NCI-H345 treated with DMSO at 0.1 percent for 48 hours (cell line): ENCODE measurements around the gene ADAMTS16.

Experiments used
- DNase-seq: peaks from one replicate; lab custom pipeline; 2025; ENCODE audit not compliant: unreplicated experiment; lab: John Stamatoyannopoulos, UW

Gene ADAMTS16

GRCh38 chr5:5339257-5339656 lies 199.1 kb downstream of the ADAMTS16 start:
- DNase-seq, result no peak

DNA sequence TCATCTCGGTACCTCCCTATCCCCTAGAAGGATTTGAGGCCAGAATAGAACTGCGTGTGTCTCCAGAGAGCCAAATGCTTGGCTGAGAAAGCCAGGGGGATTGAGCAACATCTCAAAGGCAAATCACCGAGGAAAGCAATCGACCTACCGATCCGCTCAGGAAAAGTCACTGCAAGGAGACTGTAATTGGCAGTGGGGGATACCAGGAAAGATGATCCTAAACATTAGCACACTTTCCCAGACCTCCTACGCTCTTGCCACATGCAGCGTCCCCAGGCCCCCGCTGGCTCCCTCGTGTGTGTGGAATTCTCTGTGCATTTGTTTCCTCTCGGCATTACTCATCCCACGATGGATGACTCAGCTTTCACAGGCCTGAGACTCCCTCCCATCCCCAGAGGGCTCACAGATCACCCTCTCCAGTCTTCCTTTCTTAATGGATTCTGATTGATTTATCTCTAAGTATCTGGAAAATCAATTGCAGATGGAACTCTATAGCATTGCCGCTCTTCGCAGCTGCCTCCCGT lies 200.1 kb downstream of the ADAMTS16 start:
- no peak for DNase-seq

DNA sequence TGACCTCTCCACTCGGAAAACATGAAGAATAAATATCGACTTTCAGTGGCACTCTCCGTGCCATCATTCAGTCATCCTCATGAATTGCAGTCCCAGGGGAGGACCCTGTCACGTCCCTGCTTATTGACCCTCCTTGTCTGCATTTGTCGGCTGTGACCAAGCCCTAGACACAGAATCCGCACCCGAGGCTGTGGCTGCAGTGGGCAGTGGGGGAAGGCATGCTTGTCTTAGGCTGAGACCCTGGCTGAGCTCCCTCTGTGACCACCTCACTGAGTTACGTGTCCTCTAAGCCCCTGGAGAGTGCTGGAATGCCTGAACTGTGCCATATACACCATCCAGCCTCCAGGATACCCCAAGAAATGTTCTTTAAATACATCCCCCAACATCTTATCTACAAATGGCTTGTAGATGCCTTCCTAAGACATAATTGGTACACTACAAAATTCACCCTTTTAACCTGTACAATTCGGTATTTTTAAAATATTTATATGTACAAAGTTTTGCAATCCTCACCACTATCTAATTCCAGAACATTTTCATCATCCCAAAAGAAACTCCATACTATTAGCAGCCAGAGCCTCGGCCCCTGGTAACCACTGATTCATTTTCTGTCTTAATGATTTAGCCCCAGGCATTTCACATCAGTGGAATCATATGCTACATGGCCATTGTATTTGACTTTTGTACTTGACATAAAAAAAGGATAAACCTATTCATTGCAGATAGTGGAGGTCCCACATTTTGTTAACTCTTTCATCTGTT lies 201.6 kb downstream of the ADAMTS16 start:
- DNase-seq, result no peak

DNA sequence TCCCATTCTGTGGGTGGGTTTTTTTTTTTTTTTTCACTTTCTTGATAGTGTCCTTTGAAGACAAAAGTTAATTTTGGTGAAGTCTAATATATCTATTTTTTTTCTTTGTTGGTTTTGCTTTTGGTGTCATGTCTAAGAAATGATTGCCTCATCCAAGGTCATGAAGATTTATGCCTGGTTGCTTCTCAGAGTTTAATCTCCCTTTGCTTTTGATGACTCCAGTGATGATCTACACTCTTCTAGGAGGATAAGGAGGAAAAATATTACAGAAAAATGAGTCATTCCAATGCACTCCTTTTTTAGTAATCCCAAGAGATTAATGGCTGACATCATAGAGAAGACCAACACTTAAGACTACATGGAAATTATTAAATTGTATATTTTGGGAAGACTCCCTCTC lies 202.7 kb downstream of the ADAMTS16 start:
- no peak for DNase-seq

DNA sequence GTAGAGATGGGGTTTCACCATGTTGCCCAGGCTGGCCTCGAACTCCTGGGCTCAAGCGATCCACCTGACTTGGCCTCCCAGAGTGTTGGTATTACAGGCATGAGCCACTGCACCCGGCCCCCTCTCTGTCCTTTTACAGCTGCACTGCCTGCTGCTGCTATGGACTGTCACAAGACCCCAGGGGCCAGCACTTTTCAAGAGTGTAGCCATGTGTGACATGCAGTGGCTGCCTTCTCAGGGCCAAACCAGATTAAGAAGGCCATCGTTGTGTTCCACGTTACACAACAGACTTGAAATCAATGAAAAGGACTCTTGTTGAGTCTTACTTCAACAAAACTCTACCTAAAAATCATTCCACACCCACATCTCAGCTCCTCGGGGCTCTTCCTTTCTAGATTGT lies 203.4 kb downstream of the ADAMTS16 start:
- no peak for DNase-seq

DNA sequence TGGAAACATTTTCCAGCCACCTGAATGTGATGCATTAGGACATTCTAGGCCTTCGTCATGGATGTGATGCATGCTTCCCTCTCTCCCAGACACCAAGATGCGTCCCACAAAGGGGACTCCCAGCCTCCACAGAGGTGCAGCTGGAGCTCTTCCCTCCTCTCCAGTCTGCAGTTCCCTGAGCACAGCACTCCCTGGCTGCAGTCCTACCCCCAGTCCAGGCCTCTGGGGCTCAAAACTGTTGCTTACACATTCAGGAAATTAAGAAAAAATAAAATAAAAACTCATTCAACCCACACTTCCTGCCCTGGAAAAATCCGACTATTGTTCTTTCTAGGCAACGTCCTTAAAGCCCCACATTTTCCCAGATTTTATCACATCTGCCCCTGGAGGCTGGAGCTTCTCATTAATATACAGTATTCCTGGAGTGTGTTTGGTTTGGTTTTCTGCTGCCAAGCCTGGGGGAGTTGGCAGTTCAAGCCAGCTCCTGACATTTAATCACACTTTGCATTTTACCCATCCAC lies 204.0 kb downstream of the ADAMTS16 start:
- no peak for DNase-seq

GRCh38 chr5:5344606-5345005 lies 204.5 kb downstream of the ADAMTS16 start:
- no peak for DNase-seq

DNA sequence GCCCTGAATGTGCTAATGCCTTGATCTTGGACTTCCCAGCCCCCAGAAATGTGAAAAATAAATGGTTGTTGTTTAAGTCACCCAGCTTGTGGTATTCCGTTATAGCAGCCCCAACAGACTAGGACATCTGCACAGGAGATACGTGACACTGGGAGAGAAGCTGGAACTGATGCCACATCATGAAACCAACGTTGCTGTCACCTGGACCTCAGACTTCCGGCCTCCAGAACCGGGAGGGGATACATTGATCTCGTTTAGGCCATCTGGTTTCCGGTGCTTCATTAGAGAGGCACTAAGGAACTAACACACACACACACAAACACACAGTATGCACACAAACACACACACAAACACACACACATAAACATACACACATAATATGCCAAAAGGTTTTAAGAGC lies 207.3 kb downstream of the ADAMTS16 start:
- DNase-seq, result no peak

DNA sequence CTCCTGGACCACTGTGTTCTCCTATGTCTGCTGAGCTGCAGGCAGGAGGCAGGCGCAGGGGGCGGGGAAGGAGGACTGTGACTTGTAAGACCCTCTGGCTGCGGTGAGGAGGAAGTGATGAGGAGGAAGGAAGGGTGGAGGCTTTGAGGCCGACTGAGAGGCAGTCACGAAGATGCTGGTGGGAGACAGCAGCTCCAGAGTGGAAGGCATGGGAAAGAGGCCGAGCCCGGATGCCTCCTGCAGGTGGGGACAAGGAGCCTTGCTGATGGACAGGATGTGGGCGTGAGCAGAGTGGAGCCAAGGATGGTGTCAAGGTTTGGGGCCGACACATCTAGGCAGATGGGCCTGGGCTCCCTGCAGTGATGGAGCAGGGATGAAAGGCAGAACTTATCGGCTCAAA lies 208.0 kb downstream of the ADAMTS16 start:
- DNase-seq, result no peak

- DNase-seq, result no peak
These were observed 208.4 kb downstream of the ADAMTS16 start for GRCh38 chr5:5348576-5348975.

- no peak for DNase-seq
These were observed 210.0 kb downstream of the ADAMTS16 start for GRCh38 chr5:5350101-5350500.

DNA sequence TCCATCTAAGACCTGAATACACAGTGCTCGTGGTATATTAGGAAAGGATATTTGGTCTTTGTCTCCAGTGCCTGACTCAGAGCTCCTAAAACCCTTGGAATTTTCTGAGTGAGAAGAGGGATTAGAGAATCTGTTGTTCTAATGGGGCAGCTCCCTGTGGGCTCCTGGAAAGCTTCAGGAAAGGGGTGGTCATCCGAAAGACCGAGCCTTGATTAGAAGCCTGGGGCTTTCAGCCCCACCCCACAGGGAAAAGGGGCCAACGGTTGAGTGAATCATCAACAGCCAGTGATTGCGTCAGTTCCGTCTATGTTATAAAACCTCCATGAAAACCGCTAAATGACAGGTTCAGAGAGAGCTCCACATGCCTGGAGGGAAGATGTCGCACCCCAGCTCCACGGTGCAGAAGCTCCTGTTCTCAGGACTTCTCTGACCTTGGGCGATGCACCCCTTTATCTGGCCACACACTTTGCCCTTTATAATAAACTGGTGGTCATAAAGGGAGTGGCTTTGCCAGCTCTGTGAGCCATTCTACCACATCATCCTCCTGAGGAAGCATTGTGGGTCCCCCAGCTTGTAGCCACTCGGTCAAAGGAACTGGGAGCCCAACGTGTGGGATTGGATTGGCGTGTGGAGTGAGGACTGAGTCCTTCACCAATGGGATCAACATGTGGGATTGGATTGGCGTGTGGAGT lies 211.3 kb downstream of the ADAMTS16 start:
- DNase-seq, result no peak

DNA sequence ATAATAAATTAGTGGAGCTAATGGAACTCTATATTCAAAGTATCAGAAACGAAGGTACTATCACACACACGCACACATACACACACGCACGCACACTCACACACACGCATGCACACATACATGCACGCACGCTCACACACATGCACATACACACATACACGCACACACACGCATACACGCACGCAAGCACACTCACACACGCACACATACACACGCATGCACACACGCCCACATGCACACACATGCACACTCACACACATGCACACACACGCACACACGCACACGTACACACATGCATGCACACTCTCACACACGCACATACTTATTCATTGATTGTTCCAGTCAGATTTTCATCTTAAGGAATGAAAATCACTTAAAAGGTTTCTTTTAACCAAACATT lies 212.5 kb downstream of the ADAMTS16 start:
- no peak for DNase-seq

DNA sequence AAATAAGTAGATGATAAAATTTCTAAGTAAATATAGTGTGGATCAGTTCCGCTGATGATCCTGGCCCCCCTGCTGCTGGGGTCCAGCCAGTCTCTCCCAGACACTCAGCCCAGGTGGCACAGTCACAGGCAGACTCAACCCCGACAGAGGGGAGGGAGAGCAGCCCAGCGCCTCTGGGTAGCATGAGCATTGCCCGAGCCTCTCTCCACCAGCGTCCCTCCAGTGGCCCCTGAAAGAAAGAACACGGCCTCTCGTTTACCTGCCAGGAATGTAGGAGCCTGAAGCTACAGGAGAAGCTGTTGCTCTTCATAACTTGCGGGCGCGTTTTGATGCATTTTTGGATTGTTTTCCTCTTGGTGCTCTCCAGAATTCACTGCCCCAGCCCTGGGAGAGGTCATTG lies 213.6 kb downstream of the ADAMTS16 start:
- no peak for DNase-seq

DNA sequence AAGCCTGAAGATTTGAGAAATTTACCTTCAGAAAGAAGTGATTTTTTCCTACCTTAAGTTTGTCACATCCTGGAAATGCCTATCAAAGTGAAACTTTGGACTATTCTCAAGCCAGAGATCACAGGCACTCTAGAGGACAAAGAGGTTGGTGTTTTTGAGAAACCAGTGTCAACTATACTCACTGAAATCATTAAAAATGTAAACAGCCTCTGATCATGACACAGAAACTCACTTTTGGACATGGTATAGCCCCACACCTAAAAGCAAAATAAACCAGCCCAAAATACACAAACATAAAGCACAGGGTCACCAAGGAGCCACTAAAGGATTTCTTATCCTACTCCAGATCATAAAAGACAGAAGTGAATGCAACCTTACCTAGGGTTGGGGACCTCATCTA lies 216.6 kb downstream of the ADAMTS16 start:
- no peak for DNase-seq

- no peak for DNase-seq
These were observed 219.5 kb downstream of the ADAMTS16 start for GRCh38 chr5:5359618-5360017.

DNA sequence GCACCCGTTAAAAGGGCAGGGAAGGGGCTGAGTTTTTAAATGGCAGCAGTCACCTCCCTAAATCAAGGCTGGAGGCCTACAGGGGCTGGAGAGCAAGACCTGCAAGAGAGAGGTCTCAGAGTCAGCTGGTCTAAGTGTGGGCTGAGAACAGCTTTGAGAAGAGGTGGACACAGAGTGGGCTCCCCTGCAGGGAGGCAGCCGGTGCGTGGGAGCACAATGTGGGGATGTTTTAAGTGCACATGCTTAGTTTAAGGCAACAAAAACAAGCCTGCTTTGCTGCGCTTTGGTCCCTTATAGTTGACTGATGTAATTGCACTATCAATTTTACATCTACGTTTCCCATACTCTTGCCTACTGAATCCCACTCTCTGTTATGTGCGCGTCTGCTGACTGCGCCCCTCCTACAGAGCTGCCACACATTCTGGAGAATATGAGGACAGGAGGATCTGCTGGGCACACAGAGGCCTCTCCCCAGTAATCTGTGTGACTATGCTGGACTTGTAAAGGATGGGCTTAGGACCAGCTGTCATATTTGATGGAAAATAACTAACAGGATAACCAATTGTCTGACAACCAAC lies 220.3 kb downstream of the ADAMTS16 start:
- no peak for DNase-seq

DNA sequence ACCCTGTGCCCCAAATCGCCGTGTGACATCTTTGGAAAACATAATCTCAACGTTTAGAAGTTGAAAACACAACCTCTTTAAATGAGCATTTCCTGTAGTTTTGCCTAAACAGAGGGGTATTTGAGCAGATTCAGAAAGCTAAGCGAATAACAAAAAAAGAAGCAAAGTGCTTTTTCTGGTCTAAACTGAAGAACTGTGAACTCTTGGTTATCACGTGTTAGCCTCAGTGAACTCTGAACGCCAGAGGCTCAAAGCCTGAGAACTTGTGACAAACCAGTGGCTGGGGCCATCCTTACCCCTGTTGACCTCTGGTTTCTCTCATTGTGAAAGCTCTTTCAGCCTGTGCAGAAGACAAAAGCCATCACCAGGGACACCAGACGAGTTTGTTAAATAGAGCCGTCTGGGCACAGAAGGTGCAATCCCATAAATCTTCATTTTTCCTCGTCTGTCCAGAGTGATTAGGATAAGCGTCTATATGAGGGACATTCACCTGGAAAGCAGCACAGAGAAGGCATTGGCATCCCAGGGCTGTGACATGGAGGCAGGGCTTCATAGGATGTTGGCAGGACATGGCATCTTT lies 220.9 kb downstream of the ADAMTS16 start:
- no peak for DNase-seq

GRCh38 chr5:5363045-5363444 lies 222.9 kb downstream of the ADAMTS16 start:
- no peak for DNase-seq

DNA sequence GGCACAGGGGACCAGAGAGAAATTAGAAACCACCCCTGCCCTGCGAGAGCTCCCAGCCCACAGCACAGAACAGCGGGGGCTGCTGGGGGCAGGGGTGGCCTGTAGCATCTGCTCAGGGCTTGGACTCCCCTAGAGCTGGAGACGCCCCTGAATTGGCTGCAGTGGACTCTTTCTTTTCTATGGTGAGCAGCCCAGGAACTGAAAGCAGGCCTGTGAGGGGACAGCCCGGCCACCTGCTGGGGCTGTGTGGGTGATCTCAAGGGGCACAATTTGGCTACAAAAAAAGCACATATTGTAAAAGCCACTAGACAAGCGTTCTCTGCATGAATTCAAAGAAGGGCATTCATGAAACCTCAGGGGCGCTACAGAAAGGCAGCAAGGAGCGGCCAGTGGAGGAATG lies 224.8 kb downstream of the ADAMTS16 start:
- no peak for DNase-seq

DNA sequence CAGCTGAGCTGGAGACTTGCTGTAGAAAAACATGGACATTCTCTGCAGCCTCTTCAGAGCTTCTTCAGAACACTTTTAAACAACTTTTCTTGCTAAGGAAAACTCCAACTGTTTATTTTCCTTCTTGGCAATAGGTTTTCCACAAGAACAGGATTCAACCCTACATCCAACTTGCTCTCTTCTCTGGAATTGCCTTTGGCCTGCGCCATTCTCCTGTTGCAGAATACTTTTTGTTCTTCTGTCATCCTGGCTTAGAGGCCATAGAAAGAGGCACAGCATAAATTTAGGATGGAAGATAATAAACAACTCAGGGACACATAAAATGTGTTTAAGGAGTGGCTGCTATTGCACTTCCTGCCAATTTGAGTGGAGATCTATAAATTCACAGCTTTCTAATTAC lies 227.6 kb downstream of the ADAMTS16 start:
- no peak for DNase-seq
